Tibial artery (tissue), 4 donors: ENCODE measurements around the gene GRIN2A.

Experiments
- DNase-seq, 2 donors: peaks; one replicate each; pipeline ENCODE4 v3.0.0-alpha.2; 2019
- H3K27ac ChIP-seq, 2 donors: fragments of 200-600 bp; sonication (generic) in 1 of 2; 1 replicate in 1 of 2; 2 replicates in 1 of 2; pipeline ENCODE4 v1.5.1; 2018 to 2019; ENCODE audit warnings: mild to moderate bottlenecking in 1 of 2
- H3K27me3 ChIP-seq, 2 donors: fragments of 200-600 bp; sonication (generic) in 1 of 2; one replicate each; pipeline versions ENCODE4 v1.5.1 to v1.6.0; 2016 to 2019
- H3K36me3 ChIP-seq, 3 donors: fragments of 200-600 bp; sonication (generic) in 2 of 3; one replicate each; pipeline ENCODE4 v1.5.1; 2016 to 2019; ENCODE audit warnings: mild to moderate bottlenecking in 2 of 3
- H3K4me1 ChIP-seq, 4 donors: fragments of 200-600 bp; sonication (generic) in 2 of 4; 1 replicate in 3 of 4; 2 replicates in 1 of 4; pipeline ENCODE4 v1.5.1; 2016 to 2019
- H3K4me3 ChIP-seq, 2 donors: fragments of 200-600 bp; sonication (generic) in 1 of 2; 1 replicate in 1 of 2; 2 replicates in 1 of 2; pipeline ENCODE4 v1.5.1; 2018 to 2019; ENCODE audit warnings: mild to moderate bottlenecking in 2 of 2
- H3K9me3 ChIP-seq, 3 donors: fragments of 200-600 bp; sonication (generic) in 1 of 3; one replicate each; pipeline ENCODE4 v1.5.1; 2016 to 2019
- intact Hi-C: fragments of 100-400 bp; cut with DNase I; formaldehyde crosslinking; loops from one replicate; pipeline ENCODE4 v1.15.0; 2023; ENCODE audit warnings: low total_unique reads
- TF ChIP-seq, protein P1 (sequence below), 2 experiments: fragments of 200-600 bp in 1 of 2; fragments of 450-650 bp in 1 of 2; IDR thresholded peaks; one replicate each; pipeline ENCODE4 v1.5.1; 2017 to 2019; ENCODE audit warnings: antibody characterized with exemption in 2 of 2, mild to moderate bottlenecking in 1 of 2, moderate library complexity in 1 of 2

Gene GRIN2A

DNA sequence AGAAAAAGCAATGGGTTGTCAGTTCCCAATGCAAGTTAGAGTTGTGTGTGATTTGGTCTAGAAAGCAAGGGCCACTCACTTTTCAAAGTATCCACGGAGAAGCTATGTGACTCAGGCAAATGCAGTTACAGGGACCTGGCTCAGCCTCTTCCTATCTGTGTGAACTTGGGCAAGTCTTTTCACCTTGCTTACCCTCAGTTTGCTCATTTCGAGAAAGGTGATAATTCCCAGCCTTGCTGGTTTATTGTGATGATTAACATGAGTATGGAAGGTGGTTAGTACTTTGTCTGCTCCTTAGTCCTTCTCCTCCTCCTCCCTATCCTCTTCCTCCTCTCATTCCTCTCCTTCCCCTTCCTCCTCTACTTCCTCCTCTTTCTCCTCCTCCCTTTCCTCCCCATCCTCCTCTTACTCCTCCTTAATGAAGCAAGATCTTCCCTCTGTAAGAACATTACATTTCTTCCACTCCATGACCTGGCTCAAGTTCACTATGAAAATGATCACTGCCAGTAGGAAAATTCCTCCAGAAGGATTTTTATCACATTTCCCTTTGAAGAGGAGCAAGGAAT lies 204.0 kb downstream of the GRIN2A start:
- TF ChIP-seq, protein P1, sequence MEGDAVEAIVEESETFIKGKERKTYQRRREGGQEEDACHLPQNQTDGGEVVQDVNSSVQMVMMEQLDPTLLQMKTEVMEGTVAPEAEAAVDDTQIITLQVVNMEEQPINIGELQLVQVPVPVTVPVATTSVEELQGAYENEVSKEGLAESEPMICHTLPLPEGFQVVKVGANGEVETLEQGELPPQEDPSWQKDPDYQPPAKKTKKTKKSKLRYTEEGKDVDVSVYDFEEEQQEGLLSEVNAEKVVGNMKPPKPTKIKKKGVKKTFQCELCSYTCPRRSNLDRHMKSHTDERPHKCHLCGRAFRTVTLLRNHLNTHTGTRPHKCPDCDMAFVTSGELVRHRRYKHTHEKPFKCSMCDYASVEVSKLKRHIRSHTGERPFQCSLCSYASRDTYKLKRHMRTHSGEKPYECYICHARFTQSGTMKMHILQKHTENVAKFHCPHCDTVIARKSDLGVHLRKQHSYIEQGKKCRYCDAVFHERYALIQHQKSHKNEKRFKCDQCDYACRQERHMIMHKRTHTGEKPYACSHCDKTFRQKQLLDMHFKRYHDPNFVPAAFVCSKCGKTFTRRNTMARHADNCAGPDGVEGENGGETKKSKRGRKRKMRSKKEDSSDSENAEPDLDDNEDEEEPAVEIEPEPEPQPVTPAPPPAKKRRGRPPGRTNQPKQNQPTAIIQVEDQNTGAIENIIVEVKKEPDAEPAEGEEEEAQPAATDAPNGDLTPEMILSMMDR (IDR thresholded peaks at IDR 0.05), result no peak
- no peak for DNase-seq
- intact Hi-C loops, result no loop called here
- Histone ChIP-seq H3K4me3 (no peak overlapping the region), H3K27me3 (no peaks in the 10 kb centered on the region), H3K9me3 (no peaks in the 10 kb centered on the region), H3K27ac (no peak overlapping the region), H3K36me3 (no peaks in the 10 kb centered on the region), H3K4me1 (no peaks in the 10 kb centered on the region)

DNA sequence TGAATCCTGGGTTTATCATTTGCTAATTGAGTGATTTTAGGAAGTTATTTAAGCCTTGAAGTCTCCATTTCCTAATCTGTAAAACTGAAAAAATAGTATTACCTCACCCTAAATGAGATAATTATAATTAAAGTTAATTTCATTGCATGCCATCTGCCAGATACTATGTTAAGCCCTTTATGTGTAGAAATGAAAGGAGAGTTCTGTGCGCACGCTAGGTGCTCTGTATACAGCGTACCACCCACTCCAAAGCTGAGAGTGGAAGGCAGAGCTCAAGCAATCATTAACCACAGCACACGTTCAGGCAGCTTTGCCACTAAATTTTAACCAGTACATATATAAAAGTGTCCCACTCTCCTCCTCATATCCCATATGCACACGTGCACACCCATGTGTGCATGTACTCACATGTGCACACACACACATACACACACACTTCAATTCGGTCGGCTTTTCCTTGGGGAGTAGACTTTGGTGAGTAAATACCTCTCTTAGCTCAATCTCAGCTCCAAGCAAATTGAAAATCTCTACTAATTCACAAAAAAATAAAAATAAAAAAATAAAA lies 204.8 kb downstream of the GRIN2A start:
- Histone ChIP-seq H3K27ac (no peak overlapping the region), H3K9me3 (no peaks in the 10 kb centered on the region), H3K36me3 (no peaks in the 10 kb centered on the region), H3K4me1 (no peaks in the 10 kb centered on the region), H3K4me3 (no peak overlapping the region), H3K27me3 (no peaks in the 10 kb centered on the region)
- DNase-seq, result no peak
- TF ChIP-seq, protein P1 (IDR thresholded peaks at IDR 0.05), result no peak
- intact Hi-C loops, result no loop called here

DNA sequence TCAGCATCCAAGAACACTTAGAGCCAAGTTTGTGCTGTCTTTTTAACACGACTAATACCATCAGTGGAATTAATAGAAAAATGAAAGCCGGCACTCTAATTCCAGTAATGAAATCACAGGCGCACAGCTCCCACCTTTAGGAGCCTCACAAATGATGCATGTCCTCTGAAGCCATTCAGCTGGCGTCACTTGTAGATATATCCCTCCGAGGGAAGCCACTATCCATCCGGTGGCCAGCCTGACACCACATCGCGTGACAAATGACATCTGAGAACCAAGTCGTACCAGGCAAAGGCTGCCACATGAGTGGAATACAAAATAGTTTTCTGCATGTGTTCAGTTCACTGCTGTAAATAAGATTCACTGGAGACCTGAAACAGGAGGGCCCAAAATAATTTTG lies 205.6 kb downstream of the GRIN2A start:
- no peak overlapping the region for H3K27ac ChIP-seq
- intact Hi-C loops, result no loop called here
- H3K27me3 ChIP-seq, result no peaks in the 10 kb centered on the region
- H3K4me3 ChIP-seq, result no peak overlapping the region
- no peak for DNase-seq
- H3K4me1 ChIP-seq, result no peaks in the 10 kb centered on the region
- TF ChIP-seq, protein P1 (IDR thresholded peaks at IDR 0.05), result no peak
- no peaks in the 10 kb centered on the region for H3K36me3 ChIP-seq
- no peaks in the 10 kb centered on the region for H3K9me3 ChIP-seq

DNA sequence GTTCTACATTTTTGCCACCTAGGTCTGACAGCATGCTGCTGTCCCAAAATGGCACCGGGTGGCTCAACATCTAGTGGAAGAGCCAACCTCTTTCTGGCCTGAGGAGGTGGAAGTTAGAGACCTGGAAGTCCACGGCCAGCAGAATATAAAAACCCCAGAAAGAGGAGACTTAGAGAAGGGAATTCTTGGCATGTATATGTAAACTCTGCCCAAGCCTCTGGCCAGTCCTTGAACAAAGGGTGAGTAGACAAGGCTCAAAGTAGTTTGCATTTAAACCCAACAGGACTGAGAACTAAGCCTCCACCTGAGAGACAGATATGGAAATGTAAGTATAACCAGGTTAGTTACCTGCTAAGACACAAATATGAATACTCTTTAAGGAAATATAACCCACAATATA lies 210.3 kb downstream of the GRIN2A start:
- TF ChIP-seq, protein P1 (IDR thresholded peaks at IDR 0.05), result no peak

DNA sequence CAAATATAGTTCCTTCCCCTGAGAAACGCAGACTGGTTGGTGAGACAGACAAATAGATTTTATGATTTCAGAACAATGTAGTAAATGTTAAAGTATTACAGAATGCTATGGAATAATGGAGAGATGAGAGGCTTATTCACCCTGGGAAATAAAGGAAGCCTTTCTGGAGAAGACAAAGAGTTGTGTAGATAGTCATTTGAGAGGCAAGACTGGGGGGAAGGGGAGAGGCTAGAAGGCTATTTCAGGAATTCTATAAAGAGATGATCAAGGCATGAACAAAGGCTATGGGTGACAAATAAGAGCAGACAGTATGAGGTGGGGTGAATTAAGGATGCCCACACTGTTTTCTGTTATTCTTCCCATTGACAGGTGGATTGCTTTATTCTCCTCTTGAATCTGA lies 211.4 kb downstream of the GRIN2A start:
- Histone ChIP-seq H3K4me3 (no peak overlapping the region), H3K9me3 (no peaks in the 10 kb centered on the region), H3K27ac (no peak overlapping the region), H3K27me3 (no peaks in the 10 kb centered on the region), H3K36me3 (no peaks in the 10 kb centered on the region), H3K4me1 (no peaks in the 10 kb centered on the region)
- DNase-seq, result no peak
- intact Hi-C loops, result no loop called here
- TF ChIP-seq, protein P1 (IDR thresholded peaks at IDR 0.05), result no peak

More for the DNA sequence above, 210.3 kb downstream of the GRIN2A start:
- Histone ChIP-seq H3K4me1 (no peaks in the 10 kb centered on the region), H3K36me3 (no peaks in the 10 kb centered on the region), H3K4me3 (no peak overlapping the region), H3K27ac (no peak overlapping the region), H3K27me3 (no peaks in the 10 kb centered on the region), H3K9me3 (no peaks in the 10 kb centered on the region)
- DNase-seq, result no peak
- intact Hi-C loops, result no loop called here

DNA sequence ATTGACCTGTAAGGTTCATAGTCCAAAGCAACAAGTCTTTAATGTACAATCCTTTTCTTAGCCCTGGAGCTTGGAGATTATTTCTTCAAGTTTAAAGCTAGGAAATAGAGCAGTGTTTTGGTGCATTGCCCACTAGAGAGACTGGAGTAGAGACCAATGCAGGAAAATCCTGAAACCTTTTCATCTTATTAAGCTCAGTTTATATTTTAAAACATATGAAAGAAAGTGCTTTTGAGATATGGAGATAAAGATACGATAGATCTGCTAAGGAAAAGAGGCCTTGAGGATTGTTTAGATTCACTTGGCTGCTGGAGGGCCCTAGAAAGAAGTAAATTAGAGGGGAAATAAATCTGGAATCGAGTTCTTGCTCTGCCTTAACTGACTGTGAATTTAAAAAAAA lies 212.0 kb downstream of the GRIN2A start:
- Histone ChIP-seq H3K4me3 (no peak overlapping the region), H3K27ac (no peak overlapping the region), H3K36me3 (no peaks in the 10 kb centered on the region), H3K4me1 (no peaks in the 10 kb centered on the region), H3K9me3 (no peaks in the 10 kb centered on the region), H3K27me3 (no peaks in the 10 kb centered on the region)
- DNase-seq, result no peak
- TF ChIP-seq, protein P1 (IDR thresholded peaks at IDR 0.05), result no peak
- intact Hi-C loops, result no loop called here
